IMR-90 (cell line): ENCODE results near the gene IDH3B. TPM values are rescaled to one million over a fixed set of nuclear protein-coding genes. Genes with fewer than 3 reads are reported as not detected.

Experiments
- ATAC-seq: fragments of 200-7000 bp; cut with Tn5 transposase; 2 replicates; pipeline ENCODE4 v1.9.1; 2020; ENCODE audit warnings: low read depth, mild to moderate bottlenecking, moderate library complexity
- BruUV-seq: library from RNA; stranded (reverse); fragments of 400-500 nt; replicated peaks from 2 replicates; lab custom pipeline; 2021; lab: Mats Ljungman, UMichigan
- CTCF ChIA-PET: fragments of 300-600 bp; formaldehyde crosslinking; extraction: SDS; loops from one replicate; lab custom pipeline; 2021; ENCODE audit warnings: antibody characterized with exemption; lab: Yijun Ruan, JAX
- POLR2A ChIA-PET: fragments of 300-600 bp; sonication (Branson Sonifier 250); formaldehyde crosslinking; loops from one replicate; lab custom pipeline; 2022; ENCODE audit warnings: antibody characterized with exemption; ENCODE audit not compliant: unreplicated experiment; lab: Charles Lee
- DNase-seq: peaks from one replicate; pipeline ENCODE4 v3.0.0; 2013
- H2AFZ ChIP-seq: replicated peaks from 2 replicates; pipeline ENCODE3; 2013; ENCODE audit warnings: low read length, mild to moderate bottlenecking; ENCODE audit not compliant: poor library complexity
- H2AK5ac ChIP-seq: 2 replicates; pipeline ENCODE4 v1.6.1; 2013; ENCODE audit warnings: low read depth, low read length, inconsistent platforms
- H2AK9ac ChIP-seq: replicated peaks from 2 replicates; pipeline ENCODE3; 2013; ENCODE audit warnings: mild to moderate bottlenecking, low read depth, low read length, moderate library complexity; ENCODE audit not compliant: poor library complexity
- H2BK120ac ChIP-seq: 2 replicates; pipeline ENCODE4 v1.6.1; 2013; ENCODE audit warnings: low read depth, low read length, inconsistent platforms
- H2BK15ac ChIP-seq: 3 replicates; pipeline ENCODE4 v1.6.1; 2013; ENCODE audit warnings: low read depth, low read length, inconsistent platforms
- H2BK20ac ChIP-seq: 2 replicates; pipeline ENCODE4 v1.6.1; 2013; ENCODE audit warnings: low read depth, mild to moderate bottlenecking, inconsistent platforms, low read length, moderate library complexity
- H2BK5ac ChIP-seq: 2 replicates; pipeline ENCODE4 v1.6.1; 2013; ENCODE audit warnings: mild to moderate bottlenecking, low read depth, low read length, inconsistent platforms; ENCODE audit not compliant: poor library complexity, severe bottlenecking
- H3K14ac ChIP-seq: replicated peaks from 2 replicates; pipeline ENCODE4 v1.6.1; 2013; ENCODE audit warnings: low read depth, low read length, inconsistent platforms
- H3K18ac ChIP-seq: 2 replicates; pipeline ENCODE4 v1.6.1; 2013; ENCODE audit warnings: low read depth, low read length, control low read depth
- H3K23ac ChIP-seq: 2 replicates; pipeline ENCODE4 v1.6.1; 2013; ENCODE audit warnings: low read depth, low read length, inconsistent platforms
- H3K27ac ChIP-seq: 2 replicates; pipeline ENCODE4 v1.5.1; 2013; ENCODE audit warnings: mild to moderate bottlenecking, control low read depth, low read length; ENCODE audit not compliant: insufficient read depth
- H3K27me3 ChIP-seq: 2 replicates; pipeline ENCODE4 v1.6.1; 2013; ENCODE audit warnings: low read length; ENCODE audit not compliant: control insufficient read depth, insufficient read depth
- H3K36me3 ChIP-seq: 2 replicates; pipeline ENCODE4 v1.6.1; 2013; ENCODE audit warnings: low read length, mixed read lengths; ENCODE audit not compliant: control insufficient read depth, insufficient read depth
- H3K4ac ChIP-seq: 2 replicates; pipeline ENCODE4 v1.6.1; 2013; ENCODE audit warnings: low read depth, low read length, inconsistent platforms
- H3K4me1 ChIP-seq: 2 replicates; pipeline ENCODE4 v1.6.1; 2013; ENCODE audit warnings: low read length, mixed read lengths; ENCODE audit not compliant: control insufficient read depth, insufficient read depth
- H3K4me2 ChIP-seq: 2 replicates; pipeline ENCODE4 v1.6.1; 2013; ENCODE audit warnings: low read depth, mild to moderate bottlenecking, control low read depth, low read length, moderate library complexity
- H3K4me3 ChIP-seq: 2 replicates; pipeline ENCODE4 v1.5.1; 2013; ENCODE audit warnings: low read depth, mild to moderate bottlenecking, control low read depth, low read length, moderate library complexity; ENCODE audit not compliant: insufficient read depth
- H3K56ac ChIP-seq: 2 replicates; pipeline ENCODE4 v1.6.1; 2013; ENCODE audit warnings: low read length, inconsistent platforms; ENCODE audit not compliant: insufficient read depth; ENCODE audit errors: extremely low read depth
- H3K79me1 ChIP-seq, 2 experiments: 2 replicates each; pipeline ENCODE4 v1.6.1; 2013; ENCODE audit warnings: low read length in 2 of 2, inconsistent platforms in 1 of 2, low read depth in 1 of 2
- H3K9ac ChIP-seq: 2 replicates; pipeline ENCODE4 v1.6.1; 2013; ENCODE audit warnings: low read depth, low read length, control low read depth
- H3K9me1 ChIP-seq: 2 replicates; pipeline ENCODE4 v1.6.1; 2013; ENCODE audit warnings: low read length, inconsistent platforms; ENCODE audit not compliant: insufficient read depth
- H3K9me3 ChIP-seq: 2 replicates; pipeline ENCODE4 v1.6.1; 2013; ENCODE audit warnings: low read length; ENCODE audit not compliant: control insufficient read depth, insufficient read depth
- H4K20me1 ChIP-seq: 2 replicates; pipeline ENCODE4 v1.6.1; 2013; ENCODE audit warnings: low read length, inconsistent platforms; ENCODE audit not compliant: insufficient read depth
- H4K5ac ChIP-seq: 2 replicates; pipeline ENCODE4 v1.6.1; 2013; ENCODE audit warnings: mild to moderate bottlenecking, low read depth, low read length, control low read depth
- H4K8ac ChIP-seq, 2 experiments: 2 replicates each; pipeline ENCODE4 v1.6.1; 2013; ENCODE audit warnings: low read depth in 2 of 2, low read length in 2 of 2, control low read depth in 1 of 2, inconsistent platforms in 1 of 2
- H4K91ac ChIP-seq: 2 replicates; pipeline ENCODE4 v1.6.1; 2013; ENCODE audit warnings: low read depth, low read length, inconsistent platforms; ENCODE audit not compliant: insufficient read depth
- BHLHE40 ChIP-seq: fragments of 150-350 bp; IDR thresholded peaks from 2 replicates; pipeline ENCODE4 v1.6.1; 2016; ENCODE audit warnings: mild to moderate bottlenecking, low read depth, low read length
- CEBPB ChIP-seq: IDR thresholded peaks from 2 replicates; pipeline ENCODE4 v1.6.1; 2012; ENCODE audit warnings: low read depth, low read length, improper control_type of control experiment
- CHD1 ChIP-seq: IDR thresholded peaks from 2 replicates; pipeline ENCODE4 v1.6.1; 2012; ENCODE audit warnings: low read depth, low read length, improper control_type of control experiment
- CTCF ChIP-seq: conservative IDR thresholded peaks from 2 replicates; pipeline ENCODE4 v1.5.1; 2012; ENCODE audit warnings: mild to moderate bottlenecking, low read depth, low read length, improper control_type of control experiment
- MAFK ChIP-seq: IDR thresholded peaks from 2 replicates; pipeline ENCODE4 v1.6.1; 2012; ENCODE audit warnings: low read depth, low read length, improper control_type of control experiment
- MAZ ChIP-seq: IDR thresholded peaks from 2 replicates; pipeline ENCODE4 v1.6.1; 2012; ENCODE audit warnings: low read depth, mild to moderate bottlenecking, low read length, improper control_type of control experiment, moderate library complexity, borderline replicate concordance
- MXI1 ChIP-seq: IDR thresholded peaks from 2 replicates; pipeline ENCODE4 v1.6.1; 2012; ENCODE audit warnings: low read depth, mild to moderate bottlenecking, low read length, moderate library complexity, borderline replicate concordance
- NFE2L2 ChIP-seq: fragments of 150-350 bp; IDR thresholded peaks from 2 replicates; pipeline ENCODE4 v1.6.1; 2016; ENCODE audit warnings: low read depth, mild to moderate bottlenecking, low read length
- POLR2A ChIP-seq: IDR thresholded peaks from 2 replicates; pipeline ENCODE4 v1.6.1; 2012; ENCODE audit warnings: mild to moderate bottlenecking, low read depth, low read length
- RAD21 ChIP-seq: IDR thresholded peaks from 2 replicates; pipeline ENCODE4 v1.6.1; 2012; ENCODE audit warnings: low read length, improper control_type of control experiment
- RFX5 ChIP-seq: IDR thresholded peaks from 2 replicates; pipeline ENCODE4 v1.8.0; 2012; ENCODE audit warnings: low read depth, mild to moderate bottlenecking, low read length, moderate library complexity
- SMC3 ChIP-seq: fragments of 150-350 bp; IDR thresholded peaks from 2 replicates; pipeline ENCODE4 v1.6.1; 2016; ENCODE audit warnings: low read depth, mild to moderate bottlenecking, antibody characterized with exemption, low read length, moderate library complexity
- WGBS, 2 experiments: methylation state at CpG; one replicate each; pipeline versions ENCODE4 v1.1.5 to v1.1.7; 2013; ENCODE audit warnings: missing lambda C conversion rate in 2 of 2; ENCODE audit not compliant: insufficient read length in 1 of 2; ENCODE audit errors: extremely low coverage in 2 of 2; 5-methylcytosine and 5-hydroxymethylcytosine counted together
- dilution Hi-C: fragments of 300-500 bp; cut with HindIII; formaldehyde crosslinking; loops from one replicate; pipeline ENCODE4 v1.14.3; 2018; ENCODE audit warnings: low sequenced_read_pairs; ENCODE audit not compliant: unreplicated experiment
- in situ Hi-C: fragments of 300-500 bp; cut with MboI; formaldehyde crosslinking; loops from 3 replicates; pipeline ENCODE4 v1.14.3; 2019; ENCODE audit warnings: low sequenced_read_pairs, inconsistent platforms, mixed read lengths
- intact Hi-C: fragments of 100-400 bp; cut with micrococcal nuclease; formaldehyde crosslinking; loops from 2 replicates; pipeline ENCODE4 v1.10.0; 2022
- polyA plus RNA-seq, 3 experiments: library from polyadenylated mRNA; depleted of rRNA; stranded (reverse); fragments of >200 nt; gene quantifications; 2 replicates each; pipeline ENCODE4 v1.2.3, GENCODE V29; 2012; ENCODE audit warnings: low replicate concordance in 1 of 3
- total RNA-seq: library from RNA; depleted of rRNA; stranded (reverse); fragments of >200 nt; gene quantifications from 2 replicates; pipeline ENCODE4 v1.2.3, GENCODE V29; 2012
- TF ChIP-seq, protein P1 (sequence below): fragments of 150-350 bp; IDR thresholded peaks from 2 replicates; pipeline ENCODE4 v1.6.1; 2016; ENCODE audit warnings: low read depth, mild to moderate bottlenecking, low read length, moderate library complexity, borderline replicate concordance
- TF ChIP-seq, protein P2 (sequence below): fragments of 150-350 bp; IDR thresholded peaks from 2 replicates; pipeline ENCODE4 v1.6.1; 2017; ENCODE audit warnings: mild to moderate bottlenecking, antibody characterized with exemption, low read length, low read depth

Gene IDH3B
- total and polyA plus RNA-seq, 2 of the 4 experiments (the other 2 are of a cell fraction): 151 to 160 TPM

DNA sequence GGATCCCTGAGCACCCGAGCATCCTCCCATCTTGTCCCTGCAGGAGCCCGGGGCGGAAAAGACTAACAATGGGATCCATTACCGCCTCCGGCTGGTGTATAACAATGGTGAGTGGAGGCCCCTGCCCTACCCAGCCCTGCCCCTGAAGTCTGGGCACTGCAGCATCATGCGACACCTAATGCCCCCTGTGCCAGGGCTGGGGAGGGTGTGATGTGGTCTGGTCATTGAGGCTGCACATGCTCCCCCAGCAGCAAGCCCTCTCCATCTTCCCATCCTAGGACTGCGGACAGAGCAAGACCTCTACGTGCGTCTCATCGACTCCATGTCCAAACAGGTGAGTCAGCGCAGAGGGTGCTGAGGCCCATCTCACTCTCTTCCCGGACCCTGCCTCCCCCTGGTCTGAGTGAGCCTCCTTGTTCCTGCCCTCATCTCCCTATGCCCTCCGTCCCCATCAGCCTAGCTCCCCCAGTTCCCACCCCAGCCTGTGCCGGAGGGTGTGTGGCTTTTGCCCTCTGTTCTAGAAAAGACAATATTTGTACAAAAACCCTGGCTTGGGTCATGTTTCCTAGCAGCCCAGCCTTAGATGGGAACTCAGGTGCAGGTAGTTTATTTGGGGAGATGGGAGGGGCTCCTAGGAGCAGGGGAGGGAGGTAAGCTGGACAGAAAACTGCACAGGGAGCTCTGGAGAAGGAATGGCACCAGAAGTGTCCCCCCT, 42.1 kb upstream of the IDH3B start:
- no peak overlapping the region for H3K4ac ChIP-seq
- TF ChIP-seq, protein P1, sequence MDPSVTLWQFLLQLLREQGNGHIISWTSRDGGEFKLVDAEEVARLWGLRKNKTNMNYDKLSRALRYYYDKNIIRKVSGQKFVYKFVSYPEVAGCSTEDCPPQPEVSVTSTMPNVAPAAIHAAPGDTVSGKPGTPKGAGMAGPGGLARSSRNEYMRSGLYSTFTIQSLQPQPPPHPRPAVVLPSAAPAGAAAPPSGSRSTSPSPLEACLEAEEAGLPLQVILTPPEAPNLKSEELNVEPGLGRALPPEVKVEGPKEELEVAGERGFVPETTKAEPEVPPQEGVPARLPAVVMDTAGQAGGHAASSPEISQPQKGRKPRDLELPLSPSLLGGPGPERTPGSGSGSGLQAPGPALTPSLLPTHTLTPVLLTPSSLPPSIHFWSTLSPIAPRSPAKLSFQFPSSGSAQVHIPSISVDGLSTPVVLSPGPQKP: no peak
- TF ChIP-seq RAD21: no peak
- TF ChIP-seq, protein P2, sequence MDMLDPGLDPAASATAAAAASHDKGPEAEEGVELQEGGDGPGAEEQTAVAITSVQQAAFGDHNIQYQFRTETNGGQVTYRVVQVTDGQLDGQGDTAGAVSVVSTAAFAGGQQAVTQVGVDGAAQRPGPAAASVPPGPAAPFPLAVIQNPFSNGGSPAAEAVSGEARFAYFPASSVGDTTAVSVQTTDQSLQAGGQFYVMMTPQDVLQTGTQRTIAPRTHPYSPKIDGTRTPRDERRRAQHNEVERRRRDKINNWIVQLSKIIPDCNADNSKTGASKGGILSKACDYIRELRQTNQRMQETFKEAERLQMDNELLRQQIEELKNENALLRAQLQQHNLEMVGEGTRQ: no peak
- TF ChIP-seq RFX5: no peak
- TF ChIP-seq MAZ: no peak
- no peak for TF ChIP-seq POLR2A
- TF ChIP-seq CHD1: no peak
- no peak for TF ChIP-seq SMC3
- TF ChIP-seq BHLHE40: no peak
- TF ChIP-seq CEBPB: no peak
- TF ChIP-seq NFE2L2: no peak
- TF ChIP-seq MXI1: no peak
- no peak for TF ChIP-seq MAFK
- no peak for TF ChIP-seq CTCF
- intact Hi-C loops: no loop called here
- no peak overlapping the region for H2AK9ac ChIP-seq
- no peak overlapping the region for H4K5ac ChIP-seq
- no peak overlapping the region for H4K8ac ChIP-seq
- H3K23ac ChIP-seq: no peak overlapping the region
- no peaks in the 10 kb centered on the region for H3K79me1 ChIP-seq
- H3K14ac ChIP-seq: no peak overlapping the region
- BruUV-seq: no TSS peak
- in situ Hi-C loops: no loop called here
- dilution Hi-C loops: no loop called here
- H3K9me3 ChIP-seq: no peaks in the 10 kb centered on the region
- DNase-seq (no peak), ATAC-seq (no peak)
- no peak overlapping the region for H3K4me3 ChIP-seq
- no peak overlapping the region for H3K9ac ChIP-seq
- peak overlapping the region; percentile 41 for H2AFZ ChIP-seq
- no peak overlapping the region for H2BK20ac ChIP-seq
- H3K18ac ChIP-seq: no peak overlapping the region
- ChIA-PET CTCF (no interaction called here), POLR2A (no interaction called here)
- no peak overlapping the region for H2BK15ac ChIP-seq
- H3K36me3 ChIP-seq: no peaks in the 10 kb centered on the region
- WGBS, 2 experiments: 88% methylated on average over 5 of the region's 14 CpGs; no CpG with 5 or more reads in 1 of the 2 experiments
- peaks cover 36% of the 10 kb centered on the region for H3K27me3 ChIP-seq
- H2BK120ac ChIP-seq: no peak overlapping the region
- H3K9me1 ChIP-seq: no peaks in the 10 kb centered on the region
- H4K20me1 ChIP-seq: no peaks in the 10 kb centered on the region
- no peaks in the 10 kb centered on the region for H3K4me1 ChIP-seq
- no peak overlapping the region for H2AK5ac ChIP-seq
- no peak overlapping the region for H3K27ac ChIP-seq
- no peak overlapping the region for H2BK5ac ChIP-seq
- H3K4me2 ChIP-seq: no peak overlapping the region
- H3K56ac ChIP-seq: no peak overlapping the region
- no peak overlapping the region for H4K91ac ChIP-seq
